ENCODE data around the gene SLC17A5.
"Not testable (repeated sequence)": the region's sequence is repeated elsewhere in the genome, so short reads cannot be mapped to it uniquely, and the experiment has no call there.

DNA sequence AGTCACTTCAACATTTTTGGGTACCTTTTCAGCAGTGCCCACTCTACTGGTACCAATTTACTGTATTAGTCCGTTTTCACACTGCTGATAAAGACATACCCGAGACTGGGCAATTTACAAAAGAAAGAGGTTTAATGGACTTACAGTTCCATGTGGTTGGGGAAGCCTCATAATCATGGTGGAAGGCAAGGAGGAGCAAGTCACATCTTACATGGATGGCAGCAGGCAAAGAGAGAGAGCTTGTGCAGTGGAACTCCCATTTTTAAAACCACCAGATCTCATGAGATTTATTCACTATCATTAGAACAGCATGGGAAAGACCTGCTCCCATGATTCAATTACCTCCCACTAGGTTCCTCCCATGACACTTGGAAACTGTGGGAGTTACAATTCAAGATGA lies 29.8 kb upstream of the SLC17A5 start:
- TF ChIP-seq, protein P1, sequence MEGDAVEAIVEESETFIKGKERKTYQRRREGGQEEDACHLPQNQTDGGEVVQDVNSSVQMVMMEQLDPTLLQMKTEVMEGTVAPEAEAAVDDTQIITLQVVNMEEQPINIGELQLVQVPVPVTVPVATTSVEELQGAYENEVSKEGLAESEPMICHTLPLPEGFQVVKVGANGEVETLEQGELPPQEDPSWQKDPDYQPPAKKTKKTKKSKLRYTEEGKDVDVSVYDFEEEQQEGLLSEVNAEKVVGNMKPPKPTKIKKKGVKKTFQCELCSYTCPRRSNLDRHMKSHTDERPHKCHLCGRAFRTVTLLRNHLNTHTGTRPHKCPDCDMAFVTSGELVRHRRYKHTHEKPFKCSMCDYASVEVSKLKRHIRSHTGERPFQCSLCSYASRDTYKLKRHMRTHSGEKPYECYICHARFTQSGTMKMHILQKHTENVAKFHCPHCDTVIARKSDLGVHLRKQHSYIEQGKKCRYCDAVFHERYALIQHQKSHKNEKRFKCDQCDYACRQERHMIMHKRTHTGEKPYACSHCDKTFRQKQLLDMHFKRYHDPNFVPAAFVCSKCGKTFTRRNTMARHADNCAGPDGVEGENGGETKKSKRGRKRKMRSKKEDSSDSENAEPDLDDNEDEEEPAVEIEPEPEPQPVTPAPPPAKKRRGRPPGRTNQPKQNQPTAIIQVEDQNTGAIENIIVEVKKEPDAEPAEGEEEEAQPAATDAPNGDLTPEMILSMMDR (IDR thresholded peaks at IDR 0.05): not testable (repeated sequence)
- TF ChIP-seq POLR2A (IDR thresholded peaks at IDR 0.05; ENCODE audit: low read depth); EP300 (IDR thresholded peaks at IDR 0.05): not testable (repeated sequence)

Data from esophagus muscularis mucosa (tissue), 4 donors.